Measurements from ENCODE around the gene RPS17. TPM values are rescaled to one million over a fixed set of nuclear protein-coding genes. Genes with fewer than 3 reads are reported as not detected.

The RPS17 gene
- total and polyA plus RNA-seq, 2 donors (not counting 1 experiment from before 2014, with no cell fraction given), result 2,605 to 4,073 TPM

DNA sequence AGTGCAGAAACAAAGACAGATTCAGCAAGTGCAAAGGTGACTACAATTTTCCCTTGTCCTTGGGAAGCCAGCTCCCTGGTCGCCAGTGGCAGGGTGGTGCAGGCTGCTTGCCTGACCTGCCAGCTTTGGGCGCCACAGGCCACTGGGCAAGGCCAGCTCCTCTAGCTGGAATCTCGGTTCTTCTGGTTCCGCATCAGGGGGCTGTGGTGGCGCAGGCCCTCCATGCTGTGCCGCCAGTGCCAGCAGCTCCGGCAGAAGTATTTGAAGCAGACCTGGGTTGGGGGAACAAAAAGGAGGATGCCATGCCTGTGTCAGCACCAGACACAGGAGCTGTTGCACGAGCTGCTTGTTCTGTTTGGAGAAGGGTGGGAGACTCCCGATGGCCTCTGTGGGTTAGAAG is 4.2 kb upstream of the RPS17 start:
- H3K36me3 ChIP-seq (ENCODE audit: control insufficient read depth, insufficient read depth, low read length), result no peaks in the 10 kb centered on the region
- no peak for DNase-seq (ENCODE audit: low read depth in 2 of 2)
- no peak overlapping the region for H3K4me3 ChIP-seq (replicated peaks in 1 of 4; ENCODE audit: control extremely low read depth in 1 of 4, insufficient read depth in 1 of 4, low read depth in 3 of 4, low read length in 4 of 4)
- H3K27me3 ChIP-seq (ENCODE audit: control insufficient read depth, insufficient read depth, low read length), result no peaks in the 10 kb centered on the region
- TF ChIP-seq, protein P1, sequence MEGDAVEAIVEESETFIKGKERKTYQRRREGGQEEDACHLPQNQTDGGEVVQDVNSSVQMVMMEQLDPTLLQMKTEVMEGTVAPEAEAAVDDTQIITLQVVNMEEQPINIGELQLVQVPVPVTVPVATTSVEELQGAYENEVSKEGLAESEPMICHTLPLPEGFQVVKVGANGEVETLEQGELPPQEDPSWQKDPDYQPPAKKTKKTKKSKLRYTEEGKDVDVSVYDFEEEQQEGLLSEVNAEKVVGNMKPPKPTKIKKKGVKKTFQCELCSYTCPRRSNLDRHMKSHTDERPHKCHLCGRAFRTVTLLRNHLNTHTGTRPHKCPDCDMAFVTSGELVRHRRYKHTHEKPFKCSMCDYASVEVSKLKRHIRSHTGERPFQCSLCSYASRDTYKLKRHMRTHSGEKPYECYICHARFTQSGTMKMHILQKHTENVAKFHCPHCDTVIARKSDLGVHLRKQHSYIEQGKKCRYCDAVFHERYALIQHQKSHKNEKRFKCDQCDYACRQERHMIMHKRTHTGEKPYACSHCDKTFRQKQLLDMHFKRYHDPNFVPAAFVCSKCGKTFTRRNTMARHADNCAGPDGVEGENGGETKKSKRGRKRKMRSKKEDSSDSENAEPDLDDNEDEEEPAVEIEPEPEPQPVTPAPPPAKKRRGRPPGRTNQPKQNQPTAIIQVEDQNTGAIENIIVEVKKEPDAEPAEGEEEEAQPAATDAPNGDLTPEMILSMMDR (conservative IDR thresholded peaks at IDR 0.05 in 1 of 2, IDR thresholded peaks at IDR 0.05 in 1 of 2; ENCODE audit: low read depth in 1 of 2, low read length in 2 of 2), result no peak
- no peak for TF ChIP-seq EZH2 (IDR thresholded peaks at IDR 0.05; ENCODE audit: low read length, missing control alignments)
- H2AFZ ChIP-seq (ENCODE audit: low read length), result no peak overlapping the region
- peaks cover 10% of the 10 kb centered on the region for H3K79me2 ChIP-seq (ENCODE audit: control insufficient read depth, insufficient read depth, low read length)
- peaks cover 4% of the 10 kb centered on the region for H3K4me1 ChIP-seq (ENCODE audit: control insufficient read depth, extremely low read depth, insufficient read depth, low read length)
- no peak overlapping the region for H3K4me2 ChIP-seq (ENCODE audit: extremely low read depth, insufficient read depth, low read length)
- H3K9ac ChIP-seq (ENCODE audit: insufficient read depth, low read length), result no peak overlapping the region
- no peak overlapping the region for H3K27ac ChIP-seq (ENCODE audit: insufficient read depth, low read length)
- no peaks in the 10 kb centered on the region for H3K9me3 ChIP-seq (ENCODE audit: control insufficient read depth, insufficient read depth, low read depth, low read length)
- H4K20me1 ChIP-seq (ENCODE audit: control insufficient read depth, extremely low read depth, insufficient read depth, low read length), result no peaks in the 10 kb centered on the region

DNA sequence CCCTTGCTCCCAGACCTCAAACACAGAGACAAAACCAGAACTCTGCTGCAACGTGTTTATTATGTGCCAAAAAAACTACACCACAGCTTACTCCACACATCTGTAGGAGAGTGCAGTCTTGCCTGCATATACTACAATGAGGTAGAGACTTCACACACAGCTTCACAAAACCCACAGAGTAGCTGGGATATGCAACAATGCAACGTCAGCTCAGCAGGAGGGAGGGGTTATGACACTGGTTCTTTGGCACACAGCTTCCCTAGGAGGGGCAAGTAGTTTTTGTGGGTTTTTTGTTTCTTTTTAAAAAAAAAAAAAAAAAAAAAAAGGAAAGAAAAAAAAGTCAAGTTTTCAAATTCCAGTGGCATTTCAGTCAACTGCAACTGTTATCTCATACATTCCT is 2.9 kb upstream of the RPS17 start:
- H3K4me2 ChIP-seq (ENCODE audit: extremely low read depth, insufficient read depth, low read length), result no peak overlapping the region
- peak; percentile 87 to 92 for DNase-seq (ENCODE audit: low read depth in 2 of 2)
- no peak overlapping the region for H3K9ac ChIP-seq (ENCODE audit: insufficient read depth, low read length)
- no peak overlapping the region for H3K27ac ChIP-seq (ENCODE audit: insufficient read depth, low read length)
- no peaks in the 10 kb centered on the region for H3K9me3 ChIP-seq (ENCODE audit: control insufficient read depth, insufficient read depth, low read depth, low read length)
- H3K4me1 ChIP-seq (ENCODE audit: control insufficient read depth, extremely low read depth, insufficient read depth, low read length), result peaks cover 9% of the 10 kb centered on the region
- no peak for TF ChIP-seq EZH2 (IDR thresholded peaks at IDR 0.05; ENCODE audit: low read length, missing control alignments)
- TF ChIP-seq, protein P1 (conservative IDR thresholded peaks at IDR 0.05 in 1 of 2, IDR thresholded peaks at IDR 0.05 in 1 of 2; ENCODE audit: low read depth in 1 of 2, low read length in 2 of 2), result no peak
- H3K36me3 ChIP-seq (ENCODE audit: control insufficient read depth, insufficient read depth, low read length), result no peaks in the 10 kb centered on the region
- H3K4me3 ChIP-seq (replicated peaks in 1 of 4; ENCODE audit: control extremely low read depth in 1 of 4, insufficient read depth in 1 of 4, low read depth in 3 of 4, low read length in 4 of 4), result no peak overlapping the region
- no peak overlapping the region for H2AFZ ChIP-seq (ENCODE audit: low read length)
- no peaks in the 10 kb centered on the region for H4K20me1 ChIP-seq (ENCODE audit: control insufficient read depth, extremely low read depth, insufficient read depth, low read length)
- H3K27me3 ChIP-seq (ENCODE audit: control insufficient read depth, insufficient read depth, low read length), result no peaks in the 10 kb centered on the region
- H3K79me2 ChIP-seq (ENCODE audit: control insufficient read depth, insufficient read depth, low read length), result peaks cover 23% of the 10 kb centered on the region

DNA sequence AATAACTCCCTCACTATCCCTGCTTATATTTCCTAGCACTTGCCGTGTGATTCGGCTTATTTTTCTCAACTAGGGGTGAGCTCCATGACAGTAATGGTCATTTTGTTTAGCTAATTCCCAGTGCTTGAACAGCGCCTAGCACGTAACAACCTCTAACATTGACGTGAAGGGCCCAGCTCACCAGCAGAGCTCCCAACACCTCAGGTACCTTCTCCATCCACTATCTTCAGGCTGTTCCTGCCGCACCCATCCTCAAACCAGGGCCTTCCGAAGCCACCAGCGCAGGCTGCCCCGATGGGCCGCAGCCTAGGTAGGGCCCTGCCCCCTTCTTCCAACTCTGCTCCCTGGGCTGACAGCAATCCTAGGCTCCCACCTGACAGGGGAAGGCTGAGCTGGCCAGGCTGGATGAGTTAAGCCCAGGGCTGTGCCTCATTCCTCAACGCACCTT is 751 bp upstream of the RPS17 start:
- H2AFZ ChIP-seq (ENCODE audit: low read length), result peak overlapping the region; percentile 43
- peak; percentile 29 to 34 for DNase-seq (ENCODE audit: low read depth in 2 of 2)
- no peaks in the 10 kb centered on the region for H4K20me1 ChIP-seq (ENCODE audit: control insufficient read depth, extremely low read depth, insufficient read depth, low read length)
- H3K27ac ChIP-seq (ENCODE audit: insufficient read depth, low read length), result peak overlapping the region; percentile 87
- peak overlapping the region; percentile 59 to 99 (median 82) for H3K4me3 ChIP-seq (replicated peaks in 1 of 4; ENCODE audit: control extremely low read depth in 1 of 4, insufficient read depth in 1 of 4, low read depth in 3 of 4, low read length in 4 of 4)
- peaks cover 14% of the 10 kb centered on the region for H3K36me3 ChIP-seq (ENCODE audit: control insufficient read depth, insufficient read depth, low read length)
- H3K27me3 ChIP-seq (ENCODE audit: control insufficient read depth, insufficient read depth, low read length), result no peaks in the 10 kb centered on the region
- peak overlapping the region; percentile 76 for H3K4me2 ChIP-seq (ENCODE audit: extremely low read depth, insufficient read depth, low read length)
- H3K9me3 ChIP-seq (ENCODE audit: control insufficient read depth, insufficient read depth, low read depth, low read length), result no peaks in the 10 kb centered on the region
- peak overlapping the region; percentile 82 for H3K9ac ChIP-seq (ENCODE audit: insufficient read depth, low read length)
- H3K79me2 ChIP-seq (ENCODE audit: control insufficient read depth, insufficient read depth, low read length), result peaks cover 36% of the 10 kb centered on the region
- TF ChIP-seq EZH2 (IDR thresholded peaks at IDR 0.05; ENCODE audit: low read length, missing control alignments), result no peak
- TF ChIP-seq, protein P1 (conservative IDR thresholded peaks at IDR 0.05 in 1 of 2, IDR thresholded peaks at IDR 0.05 in 1 of 2; ENCODE audit: low read depth in 1 of 2, low read length in 2 of 2), result no peak
- peaks cover 10% of the 10 kb centered on the region for H3K4me1 ChIP-seq (ENCODE audit: control insufficient read depth, extremely low read depth, insufficient read depth, low read length)
